Astrocyte (in vitro differentiated cells and primary cell): ENCODE data around the gene CAMKK2. TPM values are rescaled to one million over a fixed set of nuclear protein-coding genes. Genes with fewer than 3 reads are reported as not detected.

ENCODE experiments used
- DNase-seq: peaks from one replicate; pipeline ENCODE4 v3.0.0-alpha.2; 2010; ENCODE audit warnings: low read depth
- FAIRE-seq: peaks from 2 replicates; lab custom pipeline; 2011; peaks lifted over from hg19 to GRCh38; lab: Jason Lieb, UNC
- H2AFZ ChIP-seq: 2 replicates; pipeline ENCODE4 v1.6.0; 2012; ENCODE audit warnings: low read depth, low read length, inconsistent platforms
- H3K27ac ChIP-seq: 2 replicates; pipeline ENCODE4 v1.5.1; 2011; ENCODE audit warnings: low read depth, low read length, inconsistent platforms
- H3K27me3 ChIP-seq: 2 replicates; pipeline ENCODE4 v1.6.0; 2011; ENCODE audit warnings: low read length, inconsistent platforms; ENCODE audit not compliant: insufficient read depth
- H3K36me3 ChIP-seq: 2 replicates; pipeline ENCODE4 v1.5.1; 2011; ENCODE audit warnings: low read length, inconsistent platforms; ENCODE audit not compliant: insufficient read depth
- H3K4me1 ChIP-seq: 2 replicates; pipeline ENCODE4 v1.5.1; 2011; ENCODE audit warnings: low read length, inconsistent platforms; ENCODE audit not compliant: insufficient read depth
- H3K4me2 ChIP-seq: 2 replicates; pipeline ENCODE4 v1.6.0; 2012; ENCODE audit warnings: low read length, inconsistent platforms
- H3K4me3 ChIP-seq: 2 replicates; pipeline ENCODE4 v1.5.1; 2011; ENCODE audit warnings: low read depth, mild to moderate bottlenecking, low read length, inconsistent platforms; ENCODE audit not compliant: insufficient read depth
- H3K79me2 ChIP-seq: 2 replicates; pipeline ENCODE4 v1.6.0; 2012; ENCODE audit warnings: mild to moderate bottlenecking, low read length, inconsistent platforms; ENCODE audit not compliant: insufficient read depth
- H3K9ac ChIP-seq: 2 replicates; pipeline ENCODE4 v1.6.0; 2012; ENCODE audit warnings: mild to moderate bottlenecking, low read length, inconsistent platforms
- H3K9me3 ChIP-seq: 2 replicates; pipeline ENCODE4 v1.5.1; 2012; ENCODE audit warnings: low read depth, mild to moderate bottlenecking, low read length, inconsistent platforms; ENCODE audit not compliant: insufficient read depth
- H4K20me1 ChIP-seq: 2 replicates; pipeline ENCODE4 v1.6.0; 2012; ENCODE audit warnings: low read length, inconsistent platforms; ENCODE audit not compliant: insufficient read depth
- H3K27ac Mint-ChIP-seq: one replicate; pipeline ENCODE4 v1.8.0; 2021; ENCODE audit warnings: mild to moderate bottlenecking, mixed read lengths; ENCODE audit not compliant: unreplicated experiment
- H3K27me3 Mint-ChIP-seq: one replicate; pipeline ENCODE4 v1.8.0; 2021; ENCODE audit warnings: low read depth, mixed read lengths; ENCODE audit not compliant: unreplicated experiment
- H3K36me3 Mint-ChIP-seq: one replicate; pipeline ENCODE4 v1.8.0; 2021; ENCODE audit warnings: low read depth, mixed read lengths; ENCODE audit not compliant: unreplicated experiment
- H3K4me1 Mint-ChIP-seq: one replicate; pipeline ENCODE4 v1.8.0; 2021; ENCODE audit warnings: low read depth, mixed read lengths; ENCODE audit not compliant: unreplicated experiment
- H3K4me3 Mint-ChIP-seq: one replicate; pipeline ENCODE4 v1.8.0; 2021; ENCODE audit warnings: mild to moderate bottlenecking, moderate library complexity, mixed read lengths; ENCODE audit not compliant: unreplicated experiment
- H3K9me3 Mint-ChIP-seq: one replicate; pipeline ENCODE4 v1.8.0; 2021; ENCODE audit warnings: mild to moderate bottlenecking, mixed read lengths; ENCODE audit not compliant: unreplicated experiment
- EZH2 ChIP-seq: IDR thresholded peaks from 2 replicates; pipeline ENCODE4 v1.6.1; 2012; ENCODE audit warnings: mild to moderate bottlenecking, low read length, inconsistent platforms; ENCODE audit not compliant: insufficient read depth
- total RNA-seq: library from RNA; stranded (reverse); gene quantifications from 2 replicates; pipeline ENCODE4 v1.2.1, GENCODE V29; 2021
- TF ChIP-seq, protein P1 (sequence below): IDR thresholded peaks from 2 replicates; pipeline ENCODE4 v1.5.1; 2011; ENCODE audit warnings: low read depth, mild to moderate bottlenecking, inconsistent platforms, low read length, moderate library complexity; ENCODE audit not compliant: insufficient read depth

CAMKK2 gene
- total RNA-seq, 1 donor from 2014 or later, result 22.0 TPM

DNA sequence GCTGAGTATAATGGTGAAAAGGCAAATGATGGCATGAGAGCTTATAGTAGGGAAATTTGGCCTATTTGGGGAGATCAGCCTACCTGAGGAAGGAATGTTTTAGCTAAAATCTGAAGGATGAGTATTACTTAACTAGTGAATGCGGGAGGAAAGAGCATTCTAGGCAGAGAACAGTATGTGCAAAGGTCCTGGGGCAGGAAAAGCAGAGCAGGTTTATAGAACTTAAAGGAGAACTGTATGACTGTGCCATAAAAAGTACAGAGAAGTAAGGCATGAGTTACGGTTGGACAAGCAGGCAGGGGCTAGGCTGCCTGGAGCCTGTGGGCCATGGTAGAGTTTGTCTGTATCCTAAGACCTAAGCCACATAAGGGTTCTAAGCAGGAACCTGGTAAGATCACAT, 108.3 kb downstream of the CAMKK2 start:
- FAIRE-seq (no peak), DNase-seq (no peak)
- H3K4me3 Mint-ChIP-seq, result no peak overlapping the region
- H3K27ac Mint-ChIP-seq, result no peak overlapping the region
- Histone ChIP-seq H3K4me3 (no peak overlapping the region), H4K20me1 (no peaks in the 10 kb centered on the region), H3K9me3 (no peaks in the 10 kb centered on the region), H3K27me3 (no peaks in the 10 kb centered on the region), H3K36me3 (no peaks in the 10 kb centered on the region), H3K4me1 (peaks cover 16% of the 10 kb centered on the region), H3K4me2 (no peak overlapping the region), H3K27ac (no peak overlapping the region), H3K79me2 (no peaks in the 10 kb centered on the region), H3K9ac (no peak overlapping the region), H2AFZ (no peak overlapping the region)
- peaks cover 2% of the 10 kb centered on the region for H3K9me3 Mint-ChIP-seq
- H3K27me3 Mint-ChIP-seq, result peaks cover 2% of the 10 kb centered on the region
- TF ChIP-seq EZH2, result no peak
- TF ChIP-seq, protein P1, sequence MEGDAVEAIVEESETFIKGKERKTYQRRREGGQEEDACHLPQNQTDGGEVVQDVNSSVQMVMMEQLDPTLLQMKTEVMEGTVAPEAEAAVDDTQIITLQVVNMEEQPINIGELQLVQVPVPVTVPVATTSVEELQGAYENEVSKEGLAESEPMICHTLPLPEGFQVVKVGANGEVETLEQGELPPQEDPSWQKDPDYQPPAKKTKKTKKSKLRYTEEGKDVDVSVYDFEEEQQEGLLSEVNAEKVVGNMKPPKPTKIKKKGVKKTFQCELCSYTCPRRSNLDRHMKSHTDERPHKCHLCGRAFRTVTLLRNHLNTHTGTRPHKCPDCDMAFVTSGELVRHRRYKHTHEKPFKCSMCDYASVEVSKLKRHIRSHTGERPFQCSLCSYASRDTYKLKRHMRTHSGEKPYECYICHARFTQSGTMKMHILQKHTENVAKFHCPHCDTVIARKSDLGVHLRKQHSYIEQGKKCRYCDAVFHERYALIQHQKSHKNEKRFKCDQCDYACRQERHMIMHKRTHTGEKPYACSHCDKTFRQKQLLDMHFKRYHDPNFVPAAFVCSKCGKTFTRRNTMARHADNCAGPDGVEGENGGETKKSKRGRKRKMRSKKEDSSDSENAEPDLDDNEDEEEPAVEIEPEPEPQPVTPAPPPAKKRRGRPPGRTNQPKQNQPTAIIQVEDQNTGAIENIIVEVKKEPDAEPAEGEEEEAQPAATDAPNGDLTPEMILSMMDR, result no peak
- H3K36me3 Mint-ChIP-seq, result no peaks in the 10 kb centered on the region
- peaks cover 29% of the 10 kb centered on the region for H3K4me1 Mint-ChIP-seq

Other genes with a start within 250 kb of the CAMKK2 start
- 0.07 TPM in 1 of 2 replicates, not detected in the other for gene P2RX7, start 163.8 kb downstream of the CAMKK2 start, total RNA-seq
- 13.9 and 14.3 TPM in 2 replicates for gene P2RX4, start 86.6 kb downstream of the CAMKK2 start, total RNA-seq
- gene ANAPC5, start 55.7 kb upstream of the CAMKK2 start, total RNA-seq, result 85.8 and 94.4 TPM in 2 replicates
- gene RNF34, start 103.4 kb upstream of the CAMKK2 start, total RNA-seq, result 35.4 and 37.7 TPM in 2 replicates